ENCODE data around the gene PACS1. TPM values are rescaled to one million over a fixed set of nuclear protein-coding genes. Genes with fewer than 3 reads are reported as not detected.

PACS1 gene
- total RNA-seq, 6 experiments from 2014 or later, result 82.8 to 114 (median 91.8) TPM

DNA sequence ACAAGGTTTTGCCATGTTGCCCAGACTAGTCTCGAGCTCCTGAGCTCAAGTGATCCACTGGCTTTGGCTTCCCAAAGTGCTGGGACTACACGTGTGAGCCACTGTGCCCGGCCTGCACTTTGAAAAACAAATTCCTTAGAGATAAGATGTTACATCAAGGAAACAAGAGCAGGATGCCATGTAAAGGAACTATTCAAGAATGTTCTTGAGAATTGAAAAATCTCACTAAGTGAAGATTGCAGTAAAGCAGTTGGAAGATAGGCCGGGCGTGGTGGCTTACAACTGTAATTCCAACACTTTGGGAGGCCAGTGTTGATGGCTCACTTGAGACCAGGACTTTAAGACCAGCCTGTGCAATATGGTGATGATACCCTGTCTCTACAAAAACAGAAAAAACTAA, 88.1 kb downstream of the PACS1 start:
- DNase-seq, result no peak
- TF ChIP-seq, protein P1, sequence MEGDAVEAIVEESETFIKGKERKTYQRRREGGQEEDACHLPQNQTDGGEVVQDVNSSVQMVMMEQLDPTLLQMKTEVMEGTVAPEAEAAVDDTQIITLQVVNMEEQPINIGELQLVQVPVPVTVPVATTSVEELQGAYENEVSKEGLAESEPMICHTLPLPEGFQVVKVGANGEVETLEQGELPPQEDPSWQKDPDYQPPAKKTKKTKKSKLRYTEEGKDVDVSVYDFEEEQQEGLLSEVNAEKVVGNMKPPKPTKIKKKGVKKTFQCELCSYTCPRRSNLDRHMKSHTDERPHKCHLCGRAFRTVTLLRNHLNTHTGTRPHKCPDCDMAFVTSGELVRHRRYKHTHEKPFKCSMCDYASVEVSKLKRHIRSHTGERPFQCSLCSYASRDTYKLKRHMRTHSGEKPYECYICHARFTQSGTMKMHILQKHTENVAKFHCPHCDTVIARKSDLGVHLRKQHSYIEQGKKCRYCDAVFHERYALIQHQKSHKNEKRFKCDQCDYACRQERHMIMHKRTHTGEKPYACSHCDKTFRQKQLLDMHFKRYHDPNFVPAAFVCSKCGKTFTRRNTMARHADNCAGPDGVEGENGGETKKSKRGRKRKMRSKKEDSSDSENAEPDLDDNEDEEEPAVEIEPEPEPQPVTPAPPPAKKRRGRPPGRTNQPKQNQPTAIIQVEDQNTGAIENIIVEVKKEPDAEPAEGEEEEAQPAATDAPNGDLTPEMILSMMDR (IDR thresholded peaks at IDR 0.05), result no peak
- Mint-ChIP-seq H3K27me3 (ENCODE audit: insufficient read depth) (no peaks in the 10 kb centered on the region), H3K9me3 (no peaks in the 10 kb centered on the region), H3K4me3 (no peak overlapping the region), H3K27ac (no peak overlapping the region), H3K4me1 (ENCODE audit: low read depth) (peaks cover 35% of the 10 kb centered on the region), H3K36me3 (ENCODE audit: low read depth) (no peaks in the 10 kb centered on the region)

DNA sequence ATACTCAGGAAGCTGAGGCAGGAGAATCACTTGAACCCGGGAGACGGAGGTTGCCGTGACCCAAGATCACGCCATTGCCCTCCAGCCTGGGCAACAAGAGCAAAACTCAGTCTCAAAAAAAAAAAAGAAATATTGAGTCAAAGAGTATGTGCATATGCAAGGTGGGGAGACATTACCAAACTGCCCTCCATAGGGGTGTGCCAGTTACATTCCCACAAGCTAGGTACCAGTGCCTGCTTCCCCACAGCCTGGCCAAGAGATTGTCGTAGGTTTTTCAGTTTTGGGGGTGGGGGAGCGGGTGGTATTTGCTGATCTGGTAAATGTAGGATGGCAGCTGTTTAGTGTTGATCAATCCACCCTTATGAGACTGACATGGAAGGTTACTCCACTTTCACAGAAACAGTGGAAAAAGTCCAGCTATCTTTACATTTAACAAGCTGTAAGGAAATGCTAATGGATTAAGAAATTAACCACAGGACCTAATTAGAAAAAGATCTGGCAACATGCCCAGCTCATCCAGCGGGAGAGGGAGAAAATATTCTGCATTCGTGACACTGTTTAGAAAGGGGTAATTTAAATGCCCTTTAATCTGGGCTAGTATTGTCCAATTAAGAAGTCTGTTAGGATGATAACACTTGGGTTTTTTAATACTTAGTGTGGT, 89.4 kb downstream of the PACS1 start:
- Mint-ChIP-seq H3K36me3 (ENCODE audit: low read depth) (no peaks in the 10 kb centered on the region), H3K4me1 (ENCODE audit: low read depth) (peaks cover 35% of the 10 kb centered on the region), H3K4me3 (no peak overlapping the region), H3K27ac (no peak overlapping the region), H3K9me3 (no peaks in the 10 kb centered on the region), H3K27me3 (ENCODE audit: insufficient read depth) (no peaks in the 10 kb centered on the region)
- DNase-seq, result no peak
- TF ChIP-seq, protein P1 (IDR thresholded peaks at IDR 0.05), result no peak

GRCh38 chr11:66160709-66161108, 90.6 kb downstream of the PACS1 start:
- Mint-ChIP-seq H3K9me3 (no peaks in the 10 kb centered on the region), H3K27me3 (ENCODE audit: insufficient read depth) (no peaks in the 10 kb centered on the region; the same call in 1 of the 2 replicates), H3K36me3 (ENCODE audit: low read depth) (no peaks in the 10 kb centered on the region), H3K27ac (no peak overlapping the region), H3K4me1 (ENCODE audit: low read depth) (peaks cover 27% of the 10 kb centered on the region), H3K4me3 (no peak overlapping the region)
- TF ChIP-seq, protein P1 (IDR thresholded peaks at IDR 0.05), result no peak
- DNase-seq, result no peak

- Mint-ChIP-seq H3K36me3 (ENCODE audit: low read depth) (peaks cover 12% of the 10 kb centered on the region), H3K4me1 (ENCODE audit: low read depth) (peaks cover 15% of the 10 kb centered on the region), H3K4me3 (no peak overlapping the region), H3K9me3 (no peaks in the 10 kb centered on the region), H3K27ac (no peak overlapping the region), H3K27me3 (ENCODE audit: insufficient read depth) (no peaks in the 10 kb centered on the region; the same call in 1 of the 2 replicates)
- TF ChIP-seq, protein P1 (IDR thresholded peaks at IDR 0.05), result no peak
- no peak for DNase-seq
These were observed 98.2 kb downstream of the PACS1 start for GRCh38 chr11:66168289-66168688.

DNA sequence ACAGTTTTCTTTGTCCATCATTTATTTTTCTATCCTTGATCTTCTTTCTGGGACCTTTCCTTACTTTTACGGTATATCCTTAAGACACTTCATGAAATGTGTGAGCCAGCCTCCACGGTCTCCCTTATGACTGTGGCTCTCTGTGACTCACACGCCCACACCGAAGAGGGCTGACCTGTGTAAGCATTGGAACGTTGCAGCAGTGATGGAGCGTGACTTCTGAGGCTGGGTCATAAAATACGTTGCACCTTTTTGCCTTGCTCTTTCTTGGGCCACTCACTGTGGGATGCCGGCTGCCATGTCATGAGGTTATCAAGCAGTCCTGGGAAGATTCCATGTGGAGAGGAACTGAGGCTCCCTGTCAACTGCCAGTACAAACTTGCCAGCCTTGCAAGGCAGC, 102.1 kb downstream of the PACS1 start:
- Mint-ChIP-seq H3K36me3 (ENCODE audit: low read depth) (peaks cover 8% of the 10 kb centered on the region), H3K4me3 (no peak overlapping the region), H3K9me3 (no peaks in the 10 kb centered on the region), H3K27ac (peak overlapping the region; percentile 19; the same call in 1 of the 2 replicates), H3K27me3 (ENCODE audit: insufficient read depth) (no peaks in the 10 kb centered on the region), H3K4me1 (ENCODE audit: low read depth) (peaks cover 31% of the 10 kb centered on the region)
- peak; percentile 27 for DNase-seq
- TF ChIP-seq, protein P1 (IDR thresholded peaks at IDR 0.05), result no peak

Measured in HFFc6 (cell line).